CD4-positive, alpha-beta T cell treated with Interleukin-6 for 4 hours (primary cell): ENCODE data around the gene COL15A1.
A peak's percentile ranks its signal among the peaks of the same experiment; 100 is the strongest.

Experiments used
- DNase-seq: peaks from one replicate; pipeline ENCODE4 v3.0.0-alpha.2; 2020; ENCODE audit warnings: mixed read lengths

Gene COL15A1

DNA sequence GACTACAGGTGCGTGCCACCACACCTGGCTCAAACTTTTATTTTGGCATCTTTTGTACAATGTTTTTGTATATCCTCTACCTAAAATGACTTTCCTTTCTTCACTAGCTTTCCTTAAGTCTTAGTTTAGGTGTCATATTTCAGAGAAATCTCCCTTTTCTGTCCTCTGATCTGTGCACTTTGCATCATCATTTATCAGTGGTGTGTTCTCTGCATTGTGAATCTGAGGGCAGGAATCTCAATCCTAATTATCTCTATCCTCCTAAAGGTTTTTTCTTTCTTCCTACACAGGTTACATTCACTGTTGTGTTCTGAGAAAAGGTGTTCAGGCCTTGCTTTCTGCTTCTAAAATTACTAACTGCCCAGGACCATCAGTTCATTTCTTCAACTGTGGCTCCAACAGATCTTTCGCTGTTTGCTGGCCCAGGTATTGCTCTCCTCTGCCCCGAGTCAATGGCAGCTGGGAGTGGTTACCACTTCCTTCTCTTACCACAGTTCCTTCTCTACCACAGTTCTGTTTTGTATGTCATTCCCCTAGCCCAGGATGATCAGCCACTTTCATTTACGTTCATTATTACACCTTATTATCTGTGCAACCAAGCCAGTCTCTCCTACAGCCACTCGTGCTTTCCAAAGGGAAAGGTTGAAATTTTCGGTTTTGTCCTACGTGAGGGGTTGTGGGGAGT, 175.2 kb downstream of the COL15A1 start:
- DNase-seq, result peak; percentile 68

DNA sequence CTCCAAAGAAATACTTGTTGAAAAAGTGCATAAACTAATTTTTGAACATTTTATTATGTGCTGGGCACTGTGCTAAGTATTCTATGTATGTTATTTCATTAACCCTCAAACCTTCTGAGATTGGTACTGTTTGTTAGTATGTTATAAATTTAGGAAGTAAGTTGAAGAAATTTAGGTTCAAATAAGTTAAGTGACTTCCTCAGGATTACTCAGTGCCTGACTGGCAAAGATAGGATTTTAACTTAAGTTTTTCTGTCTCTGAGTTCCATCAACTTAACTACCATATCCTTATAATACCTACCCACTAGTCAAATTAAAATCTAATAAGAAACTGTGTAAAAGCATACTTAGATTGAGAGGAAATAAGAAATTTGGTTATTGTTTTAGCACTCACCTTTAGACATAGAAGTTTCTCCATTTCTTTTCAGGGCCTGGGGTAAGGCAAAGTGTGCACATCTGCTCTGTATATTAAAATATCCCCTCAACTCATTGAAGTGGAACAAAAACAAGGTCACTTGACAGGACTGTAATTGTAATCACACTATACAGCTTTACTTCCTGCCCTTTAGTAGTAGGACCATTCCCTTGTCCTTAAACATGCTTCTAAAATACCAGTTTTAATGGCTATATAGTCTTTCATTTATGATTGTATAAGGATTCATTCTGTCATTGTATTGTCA, 176.4 kb downstream of the COL15A1 start:
- no peak for DNase-seq
